ENCODE results near the gene SMIM30.
"Not testable (repeated sequence)": the region's sequence is repeated elsewhere in the genome, so short reads cannot be mapped to it uniquely, and the experiment has no call there.

Gene SMIM30

GRCh38 chr7:113117374-113117774 is 980 bp downstream of the SMIM30 start:
- DNase-seq = peak; percentile 33
- in situ Hi-C loops (cut with MboI; ENCODE audit: low pct_unique_long_range_greater_than_20kb, low sequenced_read_pairs) = not testable (repeated sequence)

DNA sequence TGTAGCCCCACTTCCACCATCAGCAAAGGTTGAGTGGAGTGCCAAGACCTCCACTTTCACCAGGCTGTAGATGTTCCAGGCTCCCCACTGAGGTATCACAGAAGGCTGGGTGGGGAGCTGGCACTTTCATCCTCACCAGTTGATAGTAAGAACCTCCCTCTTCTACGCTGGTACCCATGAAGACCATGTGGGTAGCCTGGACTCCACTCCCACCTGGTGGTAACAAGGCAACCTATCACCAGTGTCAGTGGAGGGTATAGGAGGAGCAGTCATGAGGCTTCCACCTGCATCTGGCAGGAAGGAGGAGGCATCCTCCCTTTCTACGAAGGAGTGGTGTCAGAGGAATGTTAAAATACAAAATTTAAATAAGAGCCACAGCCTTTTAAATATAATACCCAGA is 4.4 kb downstream of the SMIM30 start:
- in situ Hi-C loops (cut with MboI; ENCODE audit: low pct_unique_long_range_greater_than_20kb, low sequenced_read_pairs) = no loop called here
- peak; percentile 47 for DNase-seq

DNA sequence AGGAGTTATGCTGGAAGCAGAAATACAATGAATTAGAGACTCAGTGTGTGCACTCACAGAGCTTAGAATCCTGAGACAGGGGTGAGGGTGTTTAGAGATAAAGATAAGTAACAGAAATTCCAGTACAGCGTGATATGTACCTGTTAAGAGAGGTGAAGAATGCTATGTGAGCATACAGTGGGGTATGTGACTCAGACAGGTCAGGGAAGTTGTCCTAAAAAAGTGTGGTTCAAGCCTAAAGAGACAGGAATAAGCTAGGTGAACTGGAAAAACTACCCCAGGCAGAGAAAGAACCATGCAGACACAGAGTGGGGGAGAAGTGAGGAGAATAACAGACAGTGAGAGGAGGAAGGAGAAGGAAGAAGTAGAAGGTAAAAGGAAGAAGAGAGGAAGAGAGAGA is 8.6 kb downstream of the SMIM30 start:
- DNase-seq = no peak
- in situ Hi-C loops (cut with MboI; ENCODE audit: low pct_unique_long_range_greater_than_20kb, low sequenced_read_pairs) = no loop called here

- in situ Hi-C loops (cut with MboI; ENCODE audit: low pct_unique_long_range_greater_than_20kb, low sequenced_read_pairs) = no loop called here
- DNase-seq = peak; percentile 60
These were observed 18.2 kb downstream of the SMIM30 start for GRCh38 chr7:113100121-113100603.

DNA sequence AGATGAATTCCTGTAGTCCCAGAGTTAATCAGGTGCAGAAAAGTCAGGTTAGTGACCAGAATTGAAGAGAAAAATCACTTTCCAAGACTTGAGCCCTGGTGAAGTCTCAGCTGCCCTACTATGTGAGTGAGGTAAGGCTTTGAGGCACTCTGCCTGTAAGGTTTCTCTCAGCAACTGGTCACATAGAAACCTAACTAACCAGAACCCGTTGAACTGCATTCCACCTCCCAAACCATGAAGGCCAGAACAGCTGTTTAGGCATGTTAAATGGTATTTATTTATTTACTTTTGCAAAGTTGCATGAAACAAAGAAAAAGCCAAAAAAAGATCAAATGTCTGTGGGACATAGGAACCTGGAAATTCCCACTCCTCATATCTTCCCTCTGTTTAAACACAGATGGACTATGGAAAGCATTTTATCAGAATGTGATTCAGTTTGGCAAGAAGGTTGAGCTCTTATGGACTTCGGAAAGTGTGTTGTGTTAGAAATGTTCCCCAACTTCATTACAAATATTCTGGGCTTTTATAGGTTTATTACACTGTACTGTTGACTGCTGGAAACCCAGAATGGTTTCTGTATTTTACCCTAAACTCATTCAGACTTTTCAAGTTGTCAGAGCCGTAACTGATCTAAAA is 19.0 kb downstream of the SMIM30 start:
- in situ Hi-C loops (cut with MboI; ENCODE audit: low pct_unique_long_range_greater_than_20kb, low sequenced_read_pairs) = no loop called here
- DNase-seq = no peak

- in situ Hi-C loops (cut with MboI; ENCODE audit: low pct_unique_long_range_greater_than_20kb, low sequenced_read_pairs) = no loop called here
- no peak for DNase-seq
These were observed 23.7 kb downstream of the SMIM30 start for GRCh38 chr7:113094517-113095249.

GRCh38 chr7:113093561-113093960 is 24.8 kb downstream of the SMIM30 start:
- no peak for DNase-seq
- in situ Hi-C loops (cut with MboI; ENCODE audit: low pct_unique_long_range_greater_than_20kb, low sequenced_read_pairs) = no loop called here

GRCh38 chr7:113092762-113093161 is 25.6 kb downstream of the SMIM30 start:
- no peak for DNase-seq
- in situ Hi-C loops (cut with MboI; ENCODE audit: low pct_unique_long_range_greater_than_20kb, low sequenced_read_pairs) = no loop called here

DNA sequence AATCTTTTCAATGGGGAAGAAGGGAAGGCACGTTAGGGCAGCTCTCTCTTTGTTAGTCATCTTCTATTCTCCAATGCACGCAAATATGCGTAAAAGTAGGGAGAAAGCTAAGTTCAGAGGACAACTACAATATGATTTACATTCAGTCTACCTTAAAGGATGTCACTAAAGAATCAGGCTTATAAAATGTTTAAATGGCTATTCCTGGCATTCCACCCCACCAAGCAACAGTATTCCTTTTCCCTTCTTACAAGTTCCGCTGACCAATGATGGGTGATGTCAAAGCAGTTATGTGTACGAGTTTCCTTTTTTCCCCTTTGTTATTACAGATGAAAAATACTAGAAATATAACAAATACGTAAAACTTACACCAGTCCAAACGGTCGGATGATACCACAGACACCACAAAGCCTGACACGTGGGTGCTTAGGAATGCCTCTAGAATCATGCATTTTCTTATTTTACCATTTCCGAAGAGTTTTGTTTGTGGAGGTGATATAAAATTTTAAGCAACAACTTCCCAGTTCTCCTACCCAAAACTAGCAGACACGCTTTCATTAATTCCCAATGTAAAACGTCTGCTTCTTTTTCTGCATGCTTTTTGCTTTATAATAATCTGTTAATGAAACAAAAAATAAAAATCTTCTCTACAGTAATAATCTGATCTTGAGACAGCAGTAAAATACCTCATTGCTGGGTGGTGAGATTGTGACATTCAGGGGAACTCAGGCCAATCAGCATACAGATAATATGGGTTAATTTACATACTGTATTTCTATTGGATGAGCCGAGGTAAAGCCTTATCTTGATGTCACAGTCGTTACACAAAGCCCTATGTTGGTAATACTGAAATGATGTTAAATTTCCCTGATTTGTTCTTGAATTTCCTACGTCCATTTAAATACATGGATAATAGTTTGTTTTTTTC is 31.0 kb downstream of the SMIM30 start:
- peak; percentile 89 for DNase-seq
- in situ Hi-C loops (cut with MboI; ENCODE audit: low pct_unique_long_range_greater_than_20kb, low sequenced_read_pairs) = no loop called here

DNA sequence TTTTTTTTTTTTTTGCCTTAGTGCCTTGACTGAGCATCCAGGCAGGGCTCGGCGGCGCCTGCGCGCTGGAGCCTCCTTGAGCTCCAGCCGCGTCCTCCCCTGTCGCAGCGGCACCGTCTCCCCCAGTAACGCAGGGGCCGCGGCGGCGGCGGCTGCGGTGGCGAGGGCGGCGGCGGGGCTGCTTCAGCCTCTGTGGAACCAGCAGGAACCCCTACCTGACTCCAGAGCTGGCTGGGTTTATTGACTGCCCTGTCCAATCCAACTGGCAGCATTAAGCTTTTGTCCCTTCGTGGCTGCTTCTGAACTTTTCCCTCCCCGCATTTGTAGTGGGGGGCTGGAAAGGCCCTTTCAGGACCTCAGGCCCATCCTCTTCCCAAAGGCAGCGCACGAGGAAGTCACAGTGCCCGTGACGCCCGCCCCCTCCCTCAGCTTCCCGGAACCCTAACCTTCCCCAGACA is 31.9 kb downstream of the SMIM30 start, which contains the start of gene GPR85:
GPR85 (minus strand) TSS at position 397 of the 458 bp plus-strand sequence. CDS start 2,106 bp downstream, outside the sequence.
- in situ Hi-C loops (cut with MboI; ENCODE audit: low pct_unique_long_range_greater_than_20kb, low sequenced_read_pairs) = no loop called here
- DNase-seq = peak; percentile 82

GRCh38 chr7:113085781-113086390 is 32.5 kb downstream of the SMIM30 start:
- DNase-seq = peak; percentile 71
- in situ Hi-C loops (cut with MboI; ENCODE audit: low pct_unique_long_range_greater_than_20kb, low sequenced_read_pairs) = no loop called here

GRCh38 chr7:113084496-113085172 is 33.7 kb downstream of the SMIM30 start:
- in situ Hi-C loops (cut with MboI; ENCODE audit: low pct_unique_long_range_greater_than_20kb, low sequenced_read_pairs) = no loop called here
- peak; percentile 74 for DNase-seq

DNA sequence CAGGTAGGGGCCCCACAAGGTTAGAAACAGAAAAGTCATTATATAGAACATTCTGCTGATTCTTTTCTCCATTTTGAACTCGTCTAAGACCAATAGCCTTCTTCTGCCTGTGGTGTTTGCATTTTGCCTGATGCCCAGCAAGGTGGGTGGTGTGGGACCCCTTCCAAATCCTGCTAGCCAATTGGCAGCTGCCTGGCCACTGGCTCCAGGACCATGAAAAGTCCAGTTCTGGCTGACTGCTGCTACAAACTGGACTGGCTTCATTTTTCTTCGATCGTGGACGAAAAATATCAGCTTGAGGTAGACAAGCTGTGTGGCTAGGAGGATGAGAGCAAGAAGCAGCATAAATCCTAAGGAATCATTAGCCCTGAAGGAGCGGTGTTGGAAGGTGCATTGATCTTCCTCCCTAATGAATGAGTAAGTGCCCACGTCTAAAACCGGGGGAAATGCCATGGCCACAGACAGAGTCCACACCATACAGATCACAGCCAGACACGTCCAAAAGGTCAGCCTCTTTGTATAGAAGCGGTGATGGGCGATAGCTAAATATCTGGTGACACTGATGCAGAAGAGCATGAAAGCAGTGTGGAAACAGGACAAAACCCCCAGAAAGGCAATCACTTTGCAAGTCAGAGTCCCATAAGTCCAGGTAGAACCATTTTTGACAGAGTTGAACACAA is 34.4 kb downstream of the SMIM30 start:
- in situ Hi-C loops (cut with MboI; ENCODE audit: low pct_unique_long_range_greater_than_20kb, low sequenced_read_pairs) = no loop called here
- no peak for DNase-seq

- peak; percentile 16 for DNase-seq
- in situ Hi-C loops (cut with MboI; ENCODE audit: low pct_unique_long_range_greater_than_20kb, low sequenced_read_pairs) = no loop called here
These were observed 35.1 kb downstream of the SMIM30 start for GRCh38 chr7:113083132-113083815.

DNA sequence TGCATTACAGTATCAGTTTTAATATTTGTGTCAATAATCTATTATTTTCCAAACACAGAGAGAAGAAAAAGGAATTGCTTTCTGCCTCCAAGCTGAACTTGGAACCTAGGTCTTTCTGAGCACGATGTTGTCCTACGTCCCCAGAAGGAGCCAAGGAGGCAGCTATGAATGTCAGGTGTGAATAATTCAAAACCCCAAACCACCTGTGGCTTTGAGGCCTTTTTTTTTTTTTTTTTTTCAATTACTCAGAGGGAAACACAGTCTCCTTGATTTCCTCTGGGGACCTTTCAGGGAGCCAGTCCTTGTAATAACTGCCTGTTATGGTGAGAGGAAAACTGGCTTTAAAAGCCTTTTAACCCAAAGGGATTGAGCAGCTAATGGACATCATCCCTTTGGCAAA is 40.0 kb downstream of the SMIM30 start:
- DNase-seq = no peak
- in situ Hi-C loops (cut with MboI; ENCODE audit: low pct_unique_long_range_greater_than_20kb, low sequenced_read_pairs) = no loop called here

DNA sequence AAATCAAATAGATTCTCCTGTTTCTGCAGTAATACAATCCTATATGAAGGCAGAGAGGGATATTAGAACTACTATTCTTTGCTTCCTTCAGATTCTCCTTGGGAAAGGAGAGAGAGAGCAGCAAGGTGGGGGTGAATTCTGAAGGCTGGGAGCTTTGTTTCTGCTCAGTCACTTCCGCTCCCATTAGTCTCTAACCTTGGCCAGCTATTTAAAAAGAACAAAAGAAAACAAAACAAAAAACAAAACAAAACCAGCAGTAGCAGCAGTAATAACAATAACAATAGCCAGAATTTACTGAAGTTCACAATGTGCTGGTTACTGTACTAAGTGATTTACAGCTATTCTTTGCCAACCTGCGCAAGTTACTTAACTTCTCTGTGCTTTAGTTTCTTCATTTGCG is 41.7 kb downstream of the SMIM30 start:
- DNase-seq = no peak
- in situ Hi-C loops (cut with MboI; ENCODE audit: low pct_unique_long_range_greater_than_20kb, low sequenced_read_pairs) = no loop called here

- in situ Hi-C loops (cut with MboI; ENCODE audit: low pct_unique_long_range_greater_than_20kb, low sequenced_read_pairs) = no loop called here
These were observed 46.9 kb downstream of the SMIM30 start for GRCh38 chr7:113071465-113071864.

More at GRCh38 chr7:113071465-113071864, 46.9 kb downstream of the SMIM30 start:
- DNase-seq = peak; percentile 76
